Epithelial cell of esophagus (primary cell): Measurements from ENCODE around the gene CTNNA2.

Experiments used
- DNase-seq: peaks from one replicate; pipeline ENCODE4 v3.0.0; 2010; ENCODE audit warnings: low read depth
- H3K4me3 ChIP-seq: 2 replicates; pipeline ENCODE4 v1.5.1; 2011; ENCODE audit warnings: mild to moderate bottlenecking, low read length, control low read depth
- TF ChIP-seq, protein P1 (sequence below): IDR thresholded peaks from 2 replicates; pipeline ENCODE4 v1.5.1; 2011; ENCODE audit warnings: low read depth, mild to moderate bottlenecking, low read length, control low read depth, inconsistent platforms; ENCODE audit not compliant: insufficient read depth; ENCODE audit errors: missing control alignments

The CTNNA2 gene

DNA sequence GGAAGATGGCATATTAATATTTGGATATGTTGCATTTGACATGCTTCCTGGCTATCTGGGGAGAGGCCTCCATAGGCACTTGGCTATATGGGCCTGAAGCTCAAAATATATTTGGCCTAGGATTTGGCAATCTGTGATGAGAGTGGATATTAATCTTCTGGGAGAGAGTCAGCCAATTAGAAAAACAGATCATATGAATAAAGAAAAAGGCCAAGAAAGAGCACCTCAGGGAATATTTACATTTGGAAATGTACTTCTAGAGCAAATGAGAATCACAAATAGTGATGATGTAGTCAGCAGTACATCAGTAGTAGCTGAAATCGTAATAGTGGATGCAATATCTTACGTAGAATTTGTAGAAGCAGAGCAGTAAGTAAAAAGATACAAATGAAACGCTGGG, 277.0 kb downstream of the CTNNA2 start:
- H3K4me3 ChIP-seq = no peak overlapping the region
- DNase-seq = no peak
- TF ChIP-seq, protein P1, sequence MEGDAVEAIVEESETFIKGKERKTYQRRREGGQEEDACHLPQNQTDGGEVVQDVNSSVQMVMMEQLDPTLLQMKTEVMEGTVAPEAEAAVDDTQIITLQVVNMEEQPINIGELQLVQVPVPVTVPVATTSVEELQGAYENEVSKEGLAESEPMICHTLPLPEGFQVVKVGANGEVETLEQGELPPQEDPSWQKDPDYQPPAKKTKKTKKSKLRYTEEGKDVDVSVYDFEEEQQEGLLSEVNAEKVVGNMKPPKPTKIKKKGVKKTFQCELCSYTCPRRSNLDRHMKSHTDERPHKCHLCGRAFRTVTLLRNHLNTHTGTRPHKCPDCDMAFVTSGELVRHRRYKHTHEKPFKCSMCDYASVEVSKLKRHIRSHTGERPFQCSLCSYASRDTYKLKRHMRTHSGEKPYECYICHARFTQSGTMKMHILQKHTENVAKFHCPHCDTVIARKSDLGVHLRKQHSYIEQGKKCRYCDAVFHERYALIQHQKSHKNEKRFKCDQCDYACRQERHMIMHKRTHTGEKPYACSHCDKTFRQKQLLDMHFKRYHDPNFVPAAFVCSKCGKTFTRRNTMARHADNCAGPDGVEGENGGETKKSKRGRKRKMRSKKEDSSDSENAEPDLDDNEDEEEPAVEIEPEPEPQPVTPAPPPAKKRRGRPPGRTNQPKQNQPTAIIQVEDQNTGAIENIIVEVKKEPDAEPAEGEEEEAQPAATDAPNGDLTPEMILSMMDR = no peak

DNA sequence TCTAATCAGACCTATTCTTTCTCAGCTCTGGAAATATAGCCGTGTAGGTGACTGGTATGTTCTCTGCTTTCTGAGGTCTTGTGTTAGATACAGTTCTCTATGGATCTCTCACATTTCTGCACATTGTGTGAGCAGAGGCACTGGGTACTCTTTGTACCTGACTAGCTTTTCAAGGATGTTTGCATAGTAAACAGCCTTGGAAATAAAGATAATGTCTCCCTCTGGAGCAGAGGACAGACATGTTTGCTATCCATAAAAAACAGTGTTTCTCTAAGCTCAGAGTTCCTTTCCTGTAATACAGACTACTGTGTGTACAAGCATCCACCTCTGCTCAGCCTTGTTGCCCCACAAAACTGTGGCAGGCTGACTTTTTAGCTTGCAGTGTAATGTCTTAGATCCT, 279.2 kb downstream of the CTNNA2 start:
- H3K4me3 ChIP-seq = no peak overlapping the region
- no peak for DNase-seq
- TF ChIP-seq, protein P1 = no peak

DNA sequence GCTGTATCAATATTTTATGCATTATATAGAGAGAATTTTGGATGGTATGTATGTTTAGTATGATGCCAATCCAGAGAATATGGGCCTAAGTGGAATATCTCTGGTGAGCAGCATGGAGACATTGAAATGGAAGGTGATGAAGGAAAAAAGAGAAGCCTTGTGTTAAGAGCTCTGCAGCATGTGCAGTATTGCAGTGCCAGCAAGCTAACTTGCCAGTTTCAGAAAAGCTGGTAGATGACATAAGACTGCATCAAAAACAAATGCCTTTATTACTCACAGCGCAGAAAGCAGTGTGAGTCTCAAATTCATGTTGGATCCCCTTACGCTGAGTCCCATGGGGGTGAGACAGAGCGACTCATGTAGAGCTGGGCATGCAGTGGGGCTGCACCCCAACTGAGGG, 280.2 kb downstream of the CTNNA2 start:
- DNase-seq = no peak
- TF ChIP-seq, protein P1 = no peak
- H3K4me3 ChIP-seq = no peak overlapping the region

DNA sequence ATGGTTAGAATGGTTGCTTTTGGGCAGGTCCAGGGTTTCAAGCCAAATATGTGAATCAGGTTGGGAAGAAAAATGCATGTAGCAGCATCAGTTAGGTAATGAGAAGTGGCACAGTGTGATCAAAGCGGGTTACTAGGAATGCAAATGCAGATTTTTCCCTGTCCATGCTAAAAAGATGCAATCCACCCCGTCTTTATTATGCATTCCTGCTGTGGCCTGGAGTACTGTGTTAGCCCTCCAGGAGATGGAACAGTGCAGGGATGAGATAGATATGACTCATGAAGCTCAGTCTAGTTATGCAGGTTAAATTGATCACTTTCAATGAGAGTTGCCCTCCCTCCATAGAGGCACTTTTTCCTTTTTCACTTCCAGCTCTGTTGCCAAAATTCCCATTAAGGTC, 283.8 kb downstream of the CTNNA2 start:
- TF ChIP-seq, protein P1 = no peak
- DNase-seq = no peak

DNA sequence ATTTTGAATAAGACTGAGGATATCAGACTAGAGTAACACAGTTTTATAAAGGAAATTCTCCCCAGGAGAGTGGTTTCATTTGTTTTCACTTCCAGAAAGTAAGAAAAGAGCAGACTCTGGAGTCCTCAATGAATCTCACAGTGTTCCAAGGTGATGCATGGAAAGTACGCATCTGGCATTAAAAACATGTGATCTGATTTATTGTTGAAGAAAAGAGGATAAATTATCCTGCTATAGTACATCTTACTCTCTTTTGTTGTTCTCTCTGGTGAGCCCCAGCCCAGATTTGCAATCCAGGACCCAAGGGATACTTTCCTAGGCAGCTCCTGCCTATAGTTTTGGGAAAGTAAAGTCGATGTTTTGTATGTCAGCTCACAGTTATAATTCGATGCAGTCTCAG, 285.9 kb downstream of the CTNNA2 start:
- no peak for DNase-seq
- TF ChIP-seq, protein P1 = no peak
- no peak overlapping the region for H3K4me3 ChIP-seq

More for the DNA sequence above, 283.8 kb downstream of the CTNNA2 start:
- no peak overlapping the region for H3K4me3 ChIP-seq

DNA sequence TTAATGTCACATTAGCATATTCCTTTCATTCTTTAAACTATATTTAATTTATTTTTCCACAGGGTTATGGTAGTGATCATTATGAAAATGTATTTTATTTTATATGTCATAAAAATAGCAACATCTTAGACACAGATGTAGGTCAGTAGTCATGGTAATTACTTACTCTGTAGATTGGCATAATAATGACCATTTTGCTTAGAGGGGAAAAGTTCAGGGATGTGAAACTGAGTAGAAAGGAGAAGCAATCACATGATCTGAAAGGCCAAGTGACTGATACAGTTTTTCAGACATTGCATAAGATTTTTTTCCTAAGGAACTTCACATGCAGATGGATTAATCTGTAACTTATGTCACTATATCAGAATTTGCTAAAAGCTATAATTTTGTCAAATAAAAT, 286.9 kb downstream of the CTNNA2 start:
- no peak overlapping the region for H3K4me3 ChIP-seq
- TF ChIP-seq, protein P1 = no peak
- no peak for DNase-seq

DNA sequence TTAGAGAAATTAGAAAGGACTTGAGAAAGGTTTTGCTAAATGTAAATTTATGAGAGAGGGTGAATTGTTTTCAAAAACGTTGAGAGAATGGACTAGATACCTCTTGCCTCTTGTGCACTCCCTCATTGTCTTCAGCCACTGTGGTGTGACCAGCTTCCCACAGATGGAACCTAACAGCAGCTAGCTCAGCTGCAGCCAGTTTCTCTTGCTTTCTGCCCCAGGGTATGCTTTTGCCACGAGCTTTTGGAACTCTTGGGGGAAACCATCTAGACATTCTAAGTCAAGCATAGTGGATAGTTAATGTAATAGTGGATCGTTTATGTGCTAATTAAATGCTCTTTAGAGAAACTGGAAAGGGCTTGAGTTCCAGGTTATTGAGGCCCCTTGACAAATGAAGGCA, 288.2 kb downstream of the CTNNA2 start:
- TF ChIP-seq, protein P1 = no peak
- DNase-seq = no peak
- no peak overlapping the region for H3K4me3 ChIP-seq
